Calu3 (cell line): ENCODE results near the gene CCDC106. TPM values are rescaled to one million over a fixed set of nuclear protein-coding genes. Genes with fewer than 3 reads are reported as not detected.

Experiments
- BruUV-seq: library from RNA; stranded (reverse); fragments of 400-500 nt; replicated peaks from 2 replicates; lab custom pipeline; 2021; lab: Mats Ljungman, UMichigan
- CTCF ChIA-PET: fragments of 300-600 bp; sonication (Branson Sonifier 250); formaldehyde crosslinking; loops from one replicate; lab custom pipeline; 2022; ENCODE audit warnings: antibody characterized with exemption; lab: Charles Lee
- DNase-seq: peaks from one replicate; pipeline ENCODE4 v3.0.0; 2022
- H3K27ac Mint-ChIP-seq: one replicate; pipeline ENCODE4 v1.8.0; 2022; ENCODE audit warnings: mixed read lengths; ENCODE audit not compliant: unreplicated experiment
- H3K27me3 Mint-ChIP-seq: one replicate; pipeline ENCODE4 v1.8.0; 2022; ENCODE audit warnings: mixed read lengths; ENCODE audit not compliant: unreplicated experiment
- H3K36me3 Mint-ChIP-seq: one replicate; pipeline ENCODE4 v1.8.0; 2022; ENCODE audit warnings: mild to moderate bottlenecking, moderate library complexity, mixed read lengths; ENCODE audit not compliant: insufficient read depth, unreplicated experiment
- H3K4me1 Mint-ChIP-seq: one replicate; pipeline ENCODE4 v1.8.0; 2022; ENCODE audit warnings: mild to moderate bottlenecking, low read depth, mixed read lengths; ENCODE audit not compliant: unreplicated experiment
- H3K4me3 Mint-ChIP-seq: one replicate; pipeline ENCODE4 v1.8.0; 2022; ENCODE audit warnings: mild to moderate bottlenecking, low read depth, moderate library complexity, mixed read lengths; ENCODE audit not compliant: unreplicated experiment
- H3K9me3 Mint-ChIP-seq: one replicate; pipeline ENCODE4 v1.8.0; 2022; ENCODE audit warnings: low read depth, mixed read lengths; ENCODE audit not compliant: unreplicated experiment
- intact Hi-C: fragments of 100-400 bp; cut with micrococcal nuclease; formaldehyde crosslinking; loops from one replicate; pipeline ENCODE4 v1.10.0; 2022; ENCODE audit not compliant: unreplicated experiment
- total RNA-seq: library from RNA; stranded (reverse); gene quantifications from 2 replicates; pipeline ENCODE4 v1.2.3, GENCODE V29; 2022
- TF ChIP-seq, protein P1 (sequence below): fragments of 200-600 bp; IDR thresholded peaks from one replicate; pipeline ENCODE4 v1.8.0; 2022; ENCODE audit warnings: antibody characterized with exemption; ENCODE audit not compliant: unreplicated experiment

CCDC106 gene
- total RNA-seq, 1 experiment from 2014 or later, result 12.7 TPM

DNA sequence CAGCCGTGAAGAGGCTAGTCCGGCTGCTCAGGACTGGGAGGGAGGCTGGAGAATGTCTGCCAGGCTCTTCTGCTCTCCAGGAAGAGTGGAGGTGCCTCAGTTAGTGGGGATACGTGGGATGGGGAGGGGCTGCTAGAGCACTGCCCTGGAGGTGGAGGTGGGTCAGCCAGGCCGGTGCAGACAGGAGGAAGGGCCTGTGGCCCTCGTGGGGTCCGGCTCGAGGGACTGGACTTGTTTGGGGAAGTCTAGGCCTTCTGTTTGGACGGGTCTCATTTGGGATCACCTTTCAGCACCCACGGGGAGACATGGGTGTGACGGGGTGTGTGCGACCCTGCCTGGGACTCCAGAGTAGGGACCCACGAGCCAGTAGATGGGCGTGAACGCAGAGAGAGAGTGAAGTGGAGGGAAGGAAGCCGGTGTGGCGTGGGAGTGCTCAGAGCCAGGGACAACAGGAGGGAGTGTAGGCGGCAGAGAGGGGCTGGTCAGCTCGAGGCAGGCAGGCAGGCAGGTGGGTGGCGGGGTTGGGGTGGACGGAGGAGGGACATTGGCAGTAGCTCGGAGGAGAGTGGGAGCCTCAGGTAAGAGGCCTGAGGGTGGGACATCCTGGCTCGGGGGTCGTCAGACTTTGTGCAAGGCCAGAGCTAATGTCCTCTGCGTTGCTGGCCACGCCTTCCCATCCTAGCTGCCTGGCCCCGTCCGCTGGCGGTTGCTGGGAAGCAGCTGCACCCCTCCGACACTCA, 38.5 kb downstream of the CCDC106 start:
- CTCF ChIA-PET, result no interaction called here
- peaks cover 49% of the 10 kb centered on the region for H3K4me1 Mint-ChIP-seq
- no peaks in the 10 kb centered on the region for H3K27me3 Mint-ChIP-seq
- H3K4me3 Mint-ChIP-seq, result no peak overlapping the region
- TF ChIP-seq, protein P1, sequence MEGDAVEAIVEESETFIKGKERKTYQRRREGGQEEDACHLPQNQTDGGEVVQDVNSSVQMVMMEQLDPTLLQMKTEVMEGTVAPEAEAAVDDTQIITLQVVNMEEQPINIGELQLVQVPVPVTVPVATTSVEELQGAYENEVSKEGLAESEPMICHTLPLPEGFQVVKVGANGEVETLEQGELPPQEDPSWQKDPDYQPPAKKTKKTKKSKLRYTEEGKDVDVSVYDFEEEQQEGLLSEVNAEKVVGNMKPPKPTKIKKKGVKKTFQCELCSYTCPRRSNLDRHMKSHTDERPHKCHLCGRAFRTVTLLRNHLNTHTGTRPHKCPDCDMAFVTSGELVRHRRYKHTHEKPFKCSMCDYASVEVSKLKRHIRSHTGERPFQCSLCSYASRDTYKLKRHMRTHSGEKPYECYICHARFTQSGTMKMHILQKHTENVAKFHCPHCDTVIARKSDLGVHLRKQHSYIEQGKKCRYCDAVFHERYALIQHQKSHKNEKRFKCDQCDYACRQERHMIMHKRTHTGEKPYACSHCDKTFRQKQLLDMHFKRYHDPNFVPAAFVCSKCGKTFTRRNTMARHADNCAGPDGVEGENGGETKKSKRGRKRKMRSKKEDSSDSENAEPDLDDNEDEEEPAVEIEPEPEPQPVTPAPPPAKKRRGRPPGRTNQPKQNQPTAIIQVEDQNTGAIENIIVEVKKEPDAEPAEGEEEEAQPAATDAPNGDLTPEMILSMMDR, result no peak
- no peaks in the 10 kb centered on the region for H3K9me3 Mint-ChIP-seq
- no peak for DNase-seq
- BruUV-seq, result no TSS peak
- H3K27ac Mint-ChIP-seq, result no peak overlapping the region
- intact Hi-C loops, result loop anchor here (10.0 kb wide), 1 partner anchor 118 kb away; no protein-coding TSS in a partner anchor
- peaks cover 62% of the 10 kb centered on the region for H3K36me3 Mint-ChIP-seq

DNA sequence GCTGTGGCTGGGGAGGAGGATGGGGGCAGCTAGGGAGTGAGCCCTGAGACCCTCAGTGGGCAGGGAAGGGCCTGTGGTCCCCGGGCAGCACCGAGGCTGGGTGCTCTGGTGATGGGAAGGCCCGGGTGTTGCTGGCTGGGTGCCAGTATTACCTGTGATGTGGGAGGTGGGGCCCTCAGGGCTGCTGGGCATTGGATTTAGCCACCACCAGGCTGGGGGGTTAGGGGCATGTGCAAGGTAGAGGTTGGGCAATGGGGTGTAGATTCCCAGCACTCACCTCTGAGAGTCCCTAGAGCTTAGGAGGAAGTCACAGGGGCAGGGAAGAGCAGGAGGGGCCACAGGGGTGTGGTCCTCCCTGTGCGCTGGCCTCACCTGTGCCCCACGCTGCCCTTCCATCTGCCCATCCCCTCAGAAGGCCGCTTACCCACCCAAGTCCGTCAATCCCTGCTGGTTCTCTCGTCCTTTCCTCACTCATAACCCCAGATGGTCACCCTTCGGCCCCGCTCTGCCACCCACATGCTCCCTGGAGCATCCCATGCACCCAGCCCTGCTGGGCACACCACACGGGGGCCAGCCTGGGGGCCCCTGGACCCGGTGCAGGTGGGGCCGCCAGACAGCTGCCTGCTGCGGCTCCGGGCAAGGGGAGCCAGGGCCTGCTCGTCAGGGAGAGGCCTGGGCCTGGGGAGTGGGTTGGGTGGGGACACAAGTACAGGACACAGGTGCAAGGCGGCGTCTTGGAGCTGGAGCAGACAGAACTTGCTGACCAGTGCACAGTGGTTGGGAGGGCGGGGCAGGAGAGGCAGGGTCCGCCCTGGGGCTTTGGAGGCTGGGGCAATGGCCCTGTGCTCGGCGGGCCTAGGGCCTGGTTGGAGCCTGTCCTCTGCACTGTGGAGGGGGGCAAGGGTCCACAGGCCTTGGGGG, 39.5 kb downstream of the CCDC106 start:
- CTCF ChIA-PET, result interaction anchor here (0.5 kb wide), 1 partner anchor 733 kb away, joined by 3 read pairs; no protein-coding TSS in a partner anchor
- H3K4me1 Mint-ChIP-seq, result peaks cover 49% of the 10 kb centered on the region
- TF ChIP-seq, protein P1, result no peak
- H3K36me3 Mint-ChIP-seq, result peaks cover 63% of the 10 kb centered on the region
- H3K27ac Mint-ChIP-seq, result no peak overlapping the region
- no TSS peak for BruUV-seq
- H3K4me3 Mint-ChIP-seq, result no peak overlapping the region
- no peaks in the 10 kb centered on the region for H3K9me3 Mint-ChIP-seq
- no peak for DNase-seq
- no peaks in the 10 kb centered on the region for H3K27me3 Mint-ChIP-seq
- intact Hi-C loops, result loop anchor here (10.0 kb wide), 1 partner anchor 117 kb away; no protein-coding TSS in a partner anchor

DNA sequence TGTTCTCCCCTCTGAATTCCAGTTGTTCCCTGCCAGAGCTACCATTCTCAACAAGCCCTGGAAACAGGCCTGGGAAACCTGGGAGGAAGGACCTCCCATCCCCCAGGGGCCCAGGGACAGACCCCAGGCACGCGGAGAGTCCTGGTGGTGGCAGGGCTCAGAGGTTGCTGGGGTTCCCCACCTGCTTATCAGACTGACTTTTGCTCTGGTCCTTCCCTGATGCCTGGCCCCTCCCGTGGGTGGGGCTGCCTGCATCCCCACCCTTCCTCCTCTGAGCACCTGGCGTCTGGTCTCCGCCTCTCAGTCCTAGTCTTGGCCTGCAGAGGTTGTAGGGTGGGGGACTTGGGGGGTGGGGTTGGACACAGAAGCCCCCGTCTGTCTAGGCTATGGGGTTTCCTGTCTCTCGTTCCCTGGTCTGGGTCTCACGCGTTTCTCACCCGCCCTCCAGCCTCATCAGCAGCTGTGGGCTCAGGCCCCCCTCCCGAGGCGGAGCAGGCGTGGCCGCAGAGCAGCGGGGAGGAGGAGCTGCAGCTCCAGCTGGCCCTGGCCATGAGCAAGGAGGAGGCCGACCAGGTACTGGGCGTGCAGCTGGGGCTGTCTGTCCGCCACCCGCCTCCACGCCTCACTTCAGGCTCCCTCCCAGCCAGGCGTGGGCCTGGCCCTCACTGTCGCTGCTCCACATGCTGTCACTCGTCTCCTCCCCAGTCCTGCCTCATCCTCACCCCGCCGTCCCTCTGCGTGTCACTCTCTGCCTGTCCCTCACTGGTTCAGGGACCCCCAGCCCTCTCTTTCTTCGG, 40.6 kb downstream of the CCDC106 start:
- CTCF ChIA-PET, result interaction anchor here (0.5 to 0.6 kb wide), 3 partner anchors 349 to 1116 kb away, joined by 3 read pairs; no protein-coding TSS in a partner anchor
- DNase-seq, result no peak
- Mint-ChIP-seq H3K4me3 (no peak overlapping the region), H3K27me3 (no peaks in the 10 kb centered on the region), H3K36me3 (peaks cover 63% of the 10 kb centered on the region), H3K27ac (no peak overlapping the region), H3K4me1 (peaks cover 44% of the 10 kb centered on the region), H3K9me3 (no peaks in the 10 kb centered on the region)
- intact Hi-C loops, result loop anchor here (10.0 kb wide), 1 partner anchor 116 kb away; no protein-coding TSS in a partner anchor
- TF ChIP-seq, protein P1, result no peak
- BruUV-seq, result no TSS peak
